NCI-H2107 (cell line): ENCODE measurements around the gene ARMC6.
"Not testable (repeated sequence)": the region's sequence is repeated elsewhere in the genome, so short reads cannot be mapped to it uniquely, and the experiment has no call there.

ENCODE experiments used
- DNase-seq: peaks from one replicate; lab custom pipeline; 2025; lab: John Stamatoyannopoulos, UW

ARMC6 gene

GRCh38 chr19:19074196-19074882, 40.9 kb downstream of the ARMC6 start:
- DNase-seq: no peak

GRCh38 chr19:19075126-19075525, 41.7 kb downstream of the ARMC6 start:
- no peak for DNase-seq

GRCh38 chr19:19076476-19076875, 43.1 kb downstream of the ARMC6 start:
- no peak for DNase-seq

- peak; percentile 87 for DNase-seq
Measured at GRCh38 chr19:19077103-19077502, 43.7 kb downstream of the ARMC6 start.

GRCh38 chr19:19078801-19079200, 45.4 kb downstream of the ARMC6 start:
- no peak for DNase-seq

- no peak for DNase-seq
Measured at GRCh38 chr19:19079571-19079970, 46.2 kb downstream of the ARMC6 start.

- no peak for DNase-seq
Measured at GRCh38 chr19:19081642-19082151, 48.3 kb downstream of the ARMC6 start.

- no peak for DNase-seq
Measured at GRCh38 chr19:19083413-19084178, 50.2 kb downstream of the ARMC6 start.

GRCh38 chr19:19087676-19088075, 54.3 kb downstream of the ARMC6 start:
- no peak for DNase-seq

GRCh38 chr19:19094513-19094912, 61.1 kb downstream of the ARMC6 start:
- no peak for DNase-seq

- DNase-seq: no peak
Measured at GRCh38 chr19:19095691-19096090, 62.3 kb downstream of the ARMC6 start.

- no peak for DNase-seq
Measured at GRCh38 chr19:19096641-19097627, 63.5 kb downstream of the ARMC6 start.

- no peak for DNase-seq
Measured at GRCh38 chr19:19098084-19098702, 64.8 kb downstream of the ARMC6 start.

GRCh38 chr19:19098703-19099632, 65.6 kb downstream of the ARMC6 start:
- DNase-seq: no peak

GRCh38 chr19:19101540-19101939, 68.1 kb downstream of the ARMC6 start:
- no peak for DNase-seq

- DNase-seq: not testable (repeated sequence)
Measured at GRCh38 chr19:19102566-19102965, 69.2 kb downstream of the ARMC6 start.

- DNase-seq: no peak
Measured at GRCh38 chr19:19103167-19103566, 69.8 kb downstream of the ARMC6 start.

- DNase-seq: no peak
Measured at GRCh38 chr19:19105365-19106055, 72.1 kb downstream of the ARMC6 start.

- no peak for DNase-seq
Measured at GRCh38 chr19:19106056-19106551, 72.7 kb downstream of the ARMC6 start.

GRCh38 chr19:19106938-19107337, 73.5 kb downstream of the ARMC6 start:
- DNase-seq: not testable (repeated sequence)
